ENCODE data around the gene RNF213.

- TF ChIP-seq, protein P1, sequence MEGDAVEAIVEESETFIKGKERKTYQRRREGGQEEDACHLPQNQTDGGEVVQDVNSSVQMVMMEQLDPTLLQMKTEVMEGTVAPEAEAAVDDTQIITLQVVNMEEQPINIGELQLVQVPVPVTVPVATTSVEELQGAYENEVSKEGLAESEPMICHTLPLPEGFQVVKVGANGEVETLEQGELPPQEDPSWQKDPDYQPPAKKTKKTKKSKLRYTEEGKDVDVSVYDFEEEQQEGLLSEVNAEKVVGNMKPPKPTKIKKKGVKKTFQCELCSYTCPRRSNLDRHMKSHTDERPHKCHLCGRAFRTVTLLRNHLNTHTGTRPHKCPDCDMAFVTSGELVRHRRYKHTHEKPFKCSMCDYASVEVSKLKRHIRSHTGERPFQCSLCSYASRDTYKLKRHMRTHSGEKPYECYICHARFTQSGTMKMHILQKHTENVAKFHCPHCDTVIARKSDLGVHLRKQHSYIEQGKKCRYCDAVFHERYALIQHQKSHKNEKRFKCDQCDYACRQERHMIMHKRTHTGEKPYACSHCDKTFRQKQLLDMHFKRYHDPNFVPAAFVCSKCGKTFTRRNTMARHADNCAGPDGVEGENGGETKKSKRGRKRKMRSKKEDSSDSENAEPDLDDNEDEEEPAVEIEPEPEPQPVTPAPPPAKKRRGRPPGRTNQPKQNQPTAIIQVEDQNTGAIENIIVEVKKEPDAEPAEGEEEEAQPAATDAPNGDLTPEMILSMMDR (IDR thresholded peaks at IDR 0.05; ENCODE audit: insufficient read depth, low read length, poor library complexity, severe bottlenecking): no peak
- TF ChIP-seq EZH2phosphoT487 (conservative IDR thresholded peaks at IDR 0.05; ENCODE audit: low read length): no peak
These were observed 4.7 kb upstream of the RNF213 start for GRCh38 chr17:80256034-80256350.

All from SU-DHL-6 (cell line).